Colon (tissue), 2 donors: ENCODE measurements around the gene DNM2.
"Not testable (repeated sequence)": the region's sequence is repeated elsewhere in the genome, so short reads cannot be mapped to it uniquely, and the experiment has no call there.

Experiments used
- FAIRE-seq: peaks from 2 replicates; lab custom pipeline; 2012; peaks lifted over from hg19 to GRCh38; lab: Jason Lieb, UNC
- donor health status: control.
- donor health status: control.

The DNM2 gene

GRCh38 chr19:10817291-10818038 lies 99.6 kb downstream of the DNM2 start:
- no peak for FAIRE-seq

DNA sequence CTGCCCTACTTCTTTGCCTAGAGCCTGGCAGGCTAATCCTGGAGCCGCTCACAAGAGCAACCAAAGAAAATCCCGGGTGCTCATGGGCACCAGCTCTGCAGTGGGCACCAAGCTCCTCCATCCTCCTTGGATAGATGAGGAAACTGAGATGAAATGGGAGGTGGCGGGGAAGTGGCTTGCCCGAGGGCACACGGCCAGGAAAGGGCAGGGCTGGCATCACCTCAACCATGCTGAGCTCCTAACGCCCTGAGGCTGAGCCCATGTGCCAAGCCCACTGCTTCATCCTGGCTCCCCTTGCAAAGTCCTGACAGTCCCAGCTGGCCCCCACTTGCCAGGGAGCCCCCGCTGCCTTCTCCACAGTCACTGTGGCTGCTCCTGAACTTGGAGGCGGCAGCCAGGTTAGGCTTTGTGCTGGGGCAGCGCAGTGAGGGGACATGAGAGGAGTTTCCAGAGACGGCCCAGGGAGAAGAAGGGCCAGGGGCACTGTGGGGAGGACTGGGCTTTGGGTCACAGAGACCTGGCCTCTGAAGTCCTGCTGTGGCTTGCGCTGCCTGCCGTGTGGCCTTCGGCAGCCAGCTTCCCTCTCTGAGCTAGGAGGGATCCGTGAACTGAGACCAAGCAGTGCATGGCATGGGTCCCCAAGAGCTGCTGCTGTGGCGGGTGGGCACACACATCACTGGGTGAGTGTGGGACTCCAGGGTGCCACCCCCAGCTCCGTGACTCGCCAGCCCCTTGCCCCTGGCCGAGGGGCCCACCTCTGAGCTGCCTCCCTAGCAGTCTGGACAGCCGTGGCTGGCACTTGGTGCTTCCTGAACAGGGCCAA lies 100.6 kb downstream of the DNM2 start:
- no peak for FAIRE-seq

- FAIRE-seq, result no peak
Observed at GRCh38 chr19:10819124-10820060, 101.5 kb downstream of the DNM2 start.

DNA sequence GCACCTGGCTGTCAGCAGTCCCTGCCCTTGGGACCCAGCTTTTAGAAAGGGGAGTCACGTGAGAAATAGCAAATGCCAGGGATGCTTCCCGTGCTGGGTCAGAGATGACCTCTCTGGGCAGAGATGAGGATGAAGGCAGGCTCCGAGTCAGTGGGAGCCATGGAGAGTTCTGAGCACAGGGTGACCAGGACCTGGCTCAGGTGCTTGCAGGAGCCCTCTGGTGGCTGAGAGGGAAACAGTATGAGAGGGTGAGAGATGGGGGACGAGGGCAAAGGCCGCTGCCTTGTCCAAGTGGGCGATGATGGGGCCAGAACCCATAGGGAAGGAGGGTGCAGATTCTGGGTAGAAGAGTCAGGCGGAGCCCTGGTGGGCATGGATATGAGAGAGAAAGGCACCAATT lies 102.3 kb downstream of the DNM2 start:
- FAIRE-seq, result no peak

DNA sequence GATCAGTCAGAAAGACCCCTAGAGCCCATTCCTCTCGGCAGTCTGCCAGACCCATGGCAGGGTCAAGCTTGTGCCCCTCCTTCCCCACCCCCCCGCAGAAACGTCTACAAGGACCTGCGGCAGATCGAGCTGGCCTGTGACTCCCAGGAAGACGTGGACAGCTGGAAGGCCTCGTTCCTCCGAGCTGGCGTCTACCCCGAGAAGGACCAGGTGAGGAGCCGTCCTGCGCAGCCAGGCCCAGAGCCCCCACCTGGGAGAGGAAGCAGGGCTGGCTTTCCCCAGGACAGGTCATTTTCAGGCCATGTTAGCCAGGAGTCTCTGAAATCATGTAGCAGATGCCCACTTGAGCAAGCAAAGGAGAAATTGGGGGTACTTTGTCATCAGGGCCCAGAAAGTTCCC lies 105.8 kb downstream of the DNM2 start:
- no peak for FAIRE-seq

- no peak for FAIRE-seq
Observed at GRCh38 chr19:10826231-10826630, 108.4 kb downstream of the DNM2 start.

GRCh38 chr19:10826846-10827245 lies 109.0 kb downstream of the DNM2 start:
- no peak for FAIRE-seq

DNA sequence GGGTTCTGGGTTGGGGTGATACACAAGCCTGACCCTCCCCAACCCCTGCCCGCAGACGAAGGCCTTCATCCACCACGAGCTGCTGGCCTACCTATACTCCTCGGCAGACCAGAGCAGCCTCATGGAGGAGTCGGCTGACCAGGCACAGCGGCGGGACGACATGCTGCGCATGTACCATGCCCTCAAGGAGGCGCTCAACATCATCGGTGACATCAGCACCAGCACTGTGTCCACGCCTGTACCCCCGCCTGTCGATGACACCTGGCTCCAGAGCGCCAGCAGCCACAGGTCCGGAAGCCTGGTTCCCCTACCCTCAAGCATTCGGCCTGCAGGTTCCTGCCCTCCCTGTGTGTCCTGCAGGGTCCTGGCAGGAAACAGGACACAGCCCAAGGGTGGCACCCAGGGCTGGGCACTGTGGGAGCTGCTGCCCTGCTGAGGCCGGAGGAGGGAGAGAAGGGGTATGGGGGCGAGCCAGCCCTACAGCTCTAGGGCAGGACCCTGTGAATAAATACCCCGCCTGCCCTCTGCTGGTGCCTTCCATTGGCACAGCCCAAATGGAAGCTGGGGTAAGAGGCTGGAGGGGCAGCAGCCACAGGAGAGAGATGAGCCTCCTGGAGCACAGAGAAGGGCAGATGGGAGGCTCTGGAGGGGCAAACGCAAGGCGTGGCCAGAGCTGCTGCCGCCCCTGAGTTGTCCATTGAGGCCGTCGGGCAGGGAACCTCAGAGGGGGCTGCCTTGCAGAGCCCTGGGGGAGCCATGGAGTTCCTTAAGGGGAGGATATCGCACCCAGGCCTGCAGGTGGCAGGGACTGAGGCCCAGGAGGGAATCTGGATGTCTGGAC lies 111.3 kb downstream of the DNM2 start:
- FAIRE-seq, result no peak

DNA sequence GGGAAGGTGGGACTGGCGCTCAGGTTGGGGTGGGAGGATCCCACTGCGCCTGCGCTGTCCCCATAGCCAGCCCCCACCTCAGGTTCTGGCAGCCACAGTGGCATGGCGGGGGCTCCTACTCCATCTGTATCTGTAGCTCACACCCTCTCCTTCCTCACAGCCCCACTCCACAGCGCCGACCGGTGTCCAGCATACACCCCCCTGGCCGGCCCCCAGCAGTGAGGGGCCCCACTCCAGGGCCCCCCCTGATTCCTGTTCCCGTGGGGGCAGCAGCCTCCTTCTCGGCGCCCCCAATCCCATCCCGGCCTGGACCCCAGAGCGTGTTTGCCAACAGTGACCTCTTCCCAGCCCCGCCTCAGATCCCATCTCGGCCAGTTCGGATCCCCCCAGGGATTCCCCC lies 112.1 kb downstream of the DNM2 start:
- no peak for FAIRE-seq

- FAIRE-seq, result no peak
Observed at GRCh38 chr19:10830370-10830769, 112.5 kb downstream of the DNM2 start.

DNA sequence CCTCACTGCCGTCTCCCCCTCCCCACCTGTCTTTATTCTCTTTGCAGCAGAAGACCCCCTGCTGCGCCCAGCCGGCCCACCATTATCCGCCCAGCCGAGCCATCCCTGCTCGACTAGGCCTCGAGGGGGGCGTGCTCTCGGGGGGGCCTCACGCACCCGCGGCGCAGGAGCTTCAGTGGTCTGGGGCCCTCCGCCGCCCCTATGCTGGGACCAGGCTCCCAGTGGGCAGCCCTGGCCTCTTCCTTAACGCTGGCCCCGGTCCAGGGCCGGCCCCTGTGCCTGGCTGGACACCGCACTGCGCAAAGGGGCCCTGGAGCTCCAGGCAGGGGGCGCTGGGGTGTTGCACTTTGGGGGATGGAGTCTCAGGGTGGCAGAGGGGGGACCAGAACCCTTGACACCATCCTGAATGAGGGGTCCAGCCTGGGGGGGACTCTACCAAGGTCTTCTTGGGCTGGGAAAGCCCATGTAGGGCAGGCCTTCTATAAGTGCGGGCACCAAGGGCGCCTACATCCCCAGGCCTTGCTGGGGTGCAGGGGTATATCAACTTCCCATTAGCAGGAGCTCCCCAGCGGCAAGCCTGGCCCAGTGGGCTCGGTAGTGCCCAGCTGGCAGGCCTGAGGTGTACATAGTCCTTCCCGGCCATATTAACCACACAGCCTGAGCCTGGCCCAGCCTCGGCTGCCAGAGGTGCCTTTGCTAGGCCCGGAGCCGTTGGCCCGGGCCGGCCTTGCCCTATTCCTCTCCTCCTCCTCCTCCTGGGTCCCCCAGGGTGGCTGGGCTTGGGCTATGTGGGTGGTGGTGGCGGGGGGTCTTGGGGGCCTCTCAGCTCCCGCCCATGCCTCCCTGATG lies 113.3 kb downstream of the DNM2 start:
- no peak for FAIRE-seq

DNA sequence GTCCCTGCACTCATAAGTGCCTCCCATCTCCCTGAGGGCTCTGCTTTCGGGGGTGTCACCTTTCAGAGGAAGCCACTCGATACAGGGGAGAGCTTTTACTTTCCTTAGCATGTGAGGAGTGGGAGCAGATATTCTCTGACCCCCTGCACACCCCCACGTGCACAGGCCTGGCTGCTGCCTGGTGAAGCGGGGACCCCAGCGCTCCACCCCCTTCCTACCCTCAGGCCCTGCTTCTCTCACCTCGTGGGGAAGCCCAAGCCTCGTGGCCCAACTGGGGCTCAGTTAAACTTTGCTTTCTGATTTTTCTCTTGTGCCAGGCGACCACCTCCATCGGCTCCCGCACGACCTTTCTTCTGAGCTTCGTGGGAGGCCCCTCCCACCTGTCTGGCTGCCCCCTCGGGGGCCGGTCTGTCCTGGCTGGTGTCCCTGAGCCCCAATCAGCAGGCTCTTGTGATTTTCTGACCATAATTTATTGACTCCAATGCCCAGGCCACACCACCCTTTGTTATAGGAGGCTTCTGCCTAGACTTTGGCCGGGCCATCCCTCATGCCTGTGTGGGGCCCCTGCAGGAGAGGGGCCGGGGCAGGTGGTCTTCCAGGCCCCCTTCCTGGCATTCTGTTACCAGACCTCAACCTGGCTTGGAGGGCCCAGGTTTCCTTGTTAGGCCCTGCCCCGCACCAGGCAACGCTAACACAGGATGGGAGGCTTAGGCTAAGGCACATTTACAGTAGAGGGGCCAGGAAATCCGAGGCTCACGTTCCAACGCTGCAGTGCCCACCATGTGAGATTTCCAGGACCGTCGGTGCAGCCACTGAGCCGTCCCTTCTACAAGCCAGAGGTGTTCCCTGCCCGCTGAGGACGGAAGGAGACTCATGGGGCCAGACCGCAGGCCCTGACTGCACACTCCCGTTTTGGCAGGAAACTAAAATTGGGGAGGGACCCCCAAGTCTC lies 114.4 kb downstream of the DNM2 start:
- FAIRE-seq, result no peak

DNA sequence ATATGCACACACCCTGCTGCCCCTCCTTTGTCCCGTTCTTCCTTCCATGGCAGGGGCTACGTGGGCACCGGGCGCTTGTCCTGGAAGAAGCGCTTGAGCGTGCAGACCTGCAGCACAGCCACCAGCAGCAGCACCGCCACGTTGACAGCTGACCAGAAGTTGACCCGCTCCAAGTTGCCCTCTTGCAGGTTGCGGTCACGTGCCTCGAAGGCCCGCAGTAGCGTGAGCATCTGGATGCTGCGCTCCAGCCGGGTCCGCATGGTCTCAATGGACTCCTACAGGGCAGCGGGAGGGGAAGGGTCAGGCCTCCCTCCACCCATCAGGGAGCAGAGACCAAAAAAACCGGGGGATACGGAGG lies 115.0 kb downstream of the DNM2 start:
- no peak for FAIRE-seq

GRCh38 chr19:10835089-10835753 lies 117.3 kb downstream of the DNM2 start:
- no peak for FAIRE-seq

DNA sequence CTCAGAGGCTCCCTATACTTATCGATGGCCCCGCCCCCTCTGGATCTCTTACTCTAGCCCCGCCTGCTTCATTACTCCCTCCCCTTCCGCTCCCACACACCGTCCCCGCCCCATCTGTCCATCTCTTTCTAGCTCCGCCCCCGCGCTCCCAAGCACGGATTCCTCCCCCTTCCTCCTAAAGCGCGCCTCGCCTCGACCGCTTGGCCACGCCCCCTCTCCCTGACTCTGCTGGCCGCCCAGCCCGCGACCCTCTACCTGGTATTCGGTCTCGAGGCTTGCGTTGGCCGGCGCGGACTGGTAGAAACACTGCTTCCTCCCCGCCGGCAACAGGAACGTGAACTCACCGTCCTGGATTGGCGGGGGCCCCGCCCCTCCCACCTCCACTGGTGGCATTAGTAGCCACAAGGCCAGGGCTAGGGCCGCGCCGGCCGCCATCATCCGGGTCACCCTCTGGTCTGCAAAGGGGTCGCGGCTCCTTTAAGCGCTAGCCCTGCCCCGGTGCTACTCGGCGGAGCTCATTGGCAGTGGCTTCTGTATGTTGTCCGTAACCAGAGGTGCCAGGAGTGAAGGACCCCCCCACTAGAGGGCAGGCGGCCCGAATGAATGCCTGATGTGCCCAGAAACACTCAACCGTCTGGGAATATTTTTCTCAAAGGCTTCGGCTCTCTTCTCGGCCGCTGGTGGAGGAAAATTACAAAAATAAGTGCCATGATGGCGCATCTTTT lies 118.0 kb downstream of the DNM2 start, which contains the start of gene TMED1:
Gene TMED1 (minus strand): TSS at position 459 of the 725 bp plus-strand sequence. CDS start 21 bp downstream, at position 438.
- FAIRE-seq, result no peak

DNA sequence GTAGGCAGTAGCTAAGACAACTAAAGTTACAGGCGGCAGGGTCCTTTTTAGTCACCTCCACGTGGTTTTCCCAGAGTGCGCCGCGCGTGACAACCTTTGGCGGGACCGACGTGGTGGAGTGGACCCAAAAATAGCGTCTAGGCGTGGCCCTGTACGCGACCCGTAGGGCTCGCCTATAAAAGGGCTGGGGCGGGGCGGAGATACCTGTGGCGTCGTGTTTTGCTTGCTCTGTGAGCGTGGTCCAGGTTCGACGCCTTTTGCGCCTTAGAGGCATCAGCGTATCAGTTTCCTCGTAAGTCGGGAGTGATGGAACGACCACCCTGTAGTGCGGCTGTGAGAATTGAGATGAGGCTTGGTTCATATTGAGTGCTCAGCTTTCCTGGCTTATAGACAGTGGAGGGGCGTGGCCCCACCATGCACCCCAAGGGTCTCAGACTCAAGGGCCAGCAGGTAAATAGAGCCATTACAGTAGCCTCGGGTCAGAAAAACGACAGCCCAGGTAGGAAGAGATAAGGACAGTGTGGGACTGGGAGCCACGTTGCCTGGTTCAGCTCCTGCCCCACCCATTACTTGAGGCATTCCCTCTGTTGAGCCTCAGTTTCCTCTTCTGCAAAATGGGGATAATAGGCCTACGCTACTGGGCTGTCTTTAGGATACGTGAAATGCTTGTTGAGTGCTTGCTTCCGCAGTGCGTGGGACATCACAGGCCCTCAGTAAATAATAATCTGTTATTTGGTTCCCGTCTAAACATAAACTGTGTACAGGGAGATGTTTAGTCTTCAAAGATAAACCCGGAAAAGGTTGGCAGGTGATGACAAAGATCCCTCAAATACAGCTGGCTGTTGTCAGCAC lies 118.8 kb downstream of the DNM2 start:
- FAIRE-seq, result no peak

- not testable (repeated sequence) for FAIRE-seq
Observed at GRCh38 chr19:10837649-10838048, 119.8 kb downstream of the DNM2 start.
